K562 (cell line): ENCODE results near the gene NDUFS8.

Experiments
- CTCF ChIP-seq, 3 experiments: IDR thresholded peaks in 2 of 3; conservative IDR thresholded peaks in 1 of 3; 2 replicates each; pipeline ENCODE4 v1.5.1; 2011 to 2012; ENCODE audit warnings: low read length in 3 of 3, mild to moderate bottlenecking in 3 of 3, control low read depth in 2 of 3, improper control_type of control experiment in 1 of 3, inconsistent platforms in 1 of 3, low read depth in 1 of 3, mixed read lengths in 1 of 3, moderate library complexity in 1 of 3; ENCODE audit not compliant: insufficient read depth in 2 of 3
- ELK3 ChIP-seq: fragments of 450-650 bp; formaldehyde crosslinking; IDR thresholded peaks from 2 replicates; pipeline ENCODE4 v1.4.0; 2020; ENCODE audit warnings: mild to moderate bottlenecking
- HEY1 ChIP-seq: fragments of 250-450 bp; sonication (Bioruptor Pico); IDR thresholded peaks from 2 replicates; pipeline ENCODE4 v1.5.0; 2020; ENCODE audit warnings: mild to moderate bottlenecking, moderate library complexity, borderline replicate concordance
- KDM1A ChIP-seq, 2 experiments: fragments of 450-650 bp; IDR thresholded peaks; 2 replicates each; pipeline ENCODE4 v1.6.1; 2016; ENCODE audit warnings: mild to moderate bottlenecking in 2 of 2
- TAF9B ChIP-seq: fragments of 450-650 bp; IDR thresholded peaks from 2 replicates; pipeline ENCODE4 v1.6.1; 2018; ENCODE audit warnings: mild to moderate bottlenecking; ENCODE audit not compliant: partially characterized antibody
- USF2 ChIP-seq: sonication (generic); formaldehyde crosslinking; IDR thresholded peaks from 2 replicates; pipeline ENCODE4 v1.5.0; 2020; ENCODE audit warnings: missing genetic modification reagents
- ZFX ChIP-seq: sonication (generic); formaldehyde crosslinking; IDR thresholded peaks from 2 replicates; pipeline ENCODE4 v1.8.0; 2022; ENCODE audit warnings: mild to moderate bottlenecking, missing genetic modification reagents, moderate library complexity

GRCh38 chr11:68043029-68043348, 12.5 kb downstream of the NDUFS8 start:
- TF ChIP-seq TAF9B (no peak), HEY1 (CRISPR knock-in tag) (no peak), USF2 (CRISPR knock-in tag) (no peak), CTCF (IDR thresholded peaks at IDR 0.05 in 2 of 3, conservative IDR thresholded peaks at IDR 0.05 in 1 of 3; ENCODE audit: insufficient read depth in 2 of 3, low read depth in 1 of 3, low read length in 3 of 3) (no peak), ZFX (no peak), KDM1A (IDR thresholded peaks at IDR 0.05) (no peak), ELK3 (no peak)
